K562 (cell line): ENCODE measurements around the gene ACTR3. TPM values are rescaled to one million over a fixed set of nuclear protein-coding genes. Genes with fewer than 3 reads are reported as not detected.

Experiments used
- AFF1 ChIP-seq, 2 experiments: fragments of 450-650 bp; IDR thresholded peaks; 2 replicates each; pipeline ENCODE4 v1.6.1; 2018; ENCODE audit warnings: mild to moderate bottlenecking in 2 of 2, low read depth in 1 of 2; ENCODE audit not compliant: partially characterized antibody in 2 of 2
- E2F6 ChIP-seq, 2 experiments: IDR thresholded peaks; 2 replicates each; pipeline ENCODE4 v1.6.1; 2011; ENCODE audit warnings: borderline replicate concordance in 1 of 2, control low read depth in 1 of 2, low read depth in 1 of 2, low read length in 1 of 2, mild to moderate bottlenecking in 1 of 2, mixed read lengths in 1 of 2, moderate library complexity in 1 of 2; ENCODE audit not compliant: insufficient read depth in 1 of 2, insufficient read length in 1 of 2, poor library complexity in 1 of 2, severe bottlenecking in 1 of 2; ENCODE audit errors: extremely low read depth in 1 of 2
- ESRRA ChIP-seq: fragments of 450-650 bp; IDR thresholded peaks from 2 replicates; pipeline ENCODE4 v1.6.1; 2014; ENCODE audit warnings: low read depth, mild to moderate bottlenecking, moderate library complexity, borderline replicate concordance
- FOS ChIP-seq: IDR thresholded peaks from 3 replicates; pipeline ENCODE4 v1.6.1; 2011; ENCODE audit not compliant: insufficient read length; ENCODE audit errors: extremely low read depth
- SMARCC2 ChIP-seq: fragments of 450-650 bp; IDR thresholded peaks from 2 replicates; pipeline ENCODE4 v1.6.1; 2017; ENCODE audit warnings: antibody characterized with exemption, moderate library complexity, mild to moderate bottlenecking, low read depth
- TAF1 ChIP-seq: IDR thresholded peaks from 2 replicates; pipeline ENCODE4 v1.6.1; 2011; ENCODE audit warnings: mild to moderate bottlenecking, low read length, moderate library complexity; ENCODE audit not compliant: insufficient read depth, control insufficient read depth, severe bottlenecking; ENCODE audit errors: extremely low read depth
- YY1 ChIP-seq, 3 experiments: IDR thresholded peaks; 2 replicates each; pipeline ENCODE4 v1.6.1; 2011; ENCODE audit warnings: low read length in 2 of 3, mild to moderate bottlenecking in 2 of 3, moderate library complexity in 2 of 3, borderline replicate concordance in 1 of 3, control low read depth in 1 of 3, low read depth in 1 of 3; ENCODE audit not compliant: insufficient read depth in 3 of 3, insufficient replicate concordance in 2 of 3, control insufficient read depth in 1 of 3, insufficient read length in 1 of 3; ENCODE audit errors: extremely low read depth in 1 of 3
- ZFX ChIP-seq: sonication (generic); formaldehyde crosslinking; IDR thresholded peaks from 2 replicates; pipeline ENCODE4 v1.8.0; 2022; ENCODE audit warnings: mild to moderate bottlenecking, missing genetic modification reagents, moderate library complexity
- polyA plus RNA-seq, 8 experiments: library from polyadenylated mRNA; depleted of rRNA in 4 of 8; stranded (reverse) in 5 of 8; unstranded in 3 of 8; fragments of >200 nt; fragmentation: Nextera tagmentation in 2 of 8; fragmentation: Illumina TruSeq in 1 of 8; extraction: Ambion mirVana in 2 of 8; extraction: Trizol in 1 of 8; gene quantifications; 2 replicates each; pipeline versions ENCODE4 v1.2.1 to v1.2.3, GENCODE V29; 2011 to 2014; ENCODE audit warnings: inconsistent platforms in 1 of 8, missing spikeins in 1 of 8
- total RNA-seq, 7 experiments: library from RNA; depleted of rRNA in 6 of 7; stranded (reverse); fragments of >200 nt in 6 of 7; fragmentation: Illumina TruSeq in 2 of 7; extraction: Trizol in 2 of 7; gene quantifications; 2 replicates each; pipeline versions ENCODE4 v1.2.1 to v1.2.3, GENCODE V29; 2011 to 2021; ENCODE audit warnings: low replicate concordance in 1 of 7
- TF ChIP-seq, protein P1 (sequence below): fragments of 450-650 bp; IDR thresholded peaks from 2 replicates; pipeline ENCODE4 v1.6.1; 2016; ENCODE audit warnings: mild to moderate bottlenecking
- TF ChIP-seq, protein P2 (sequence below): fragments of 250-450 bp; sonication (Bioruptor Pico); IDR thresholded peaks from 2 replicates; pipeline ENCODE4 v1.4.0; 2020; ENCODE audit warnings: mild to moderate bottlenecking, moderate library complexity

The ACTR3 gene
- total and polyA plus RNA-seq, 9 of the 15 experiments (the other 6 are each of a cell fraction or from before 2014, with no cell fraction given), result 49.0 to 354 (median 249) TPM

DNA sequence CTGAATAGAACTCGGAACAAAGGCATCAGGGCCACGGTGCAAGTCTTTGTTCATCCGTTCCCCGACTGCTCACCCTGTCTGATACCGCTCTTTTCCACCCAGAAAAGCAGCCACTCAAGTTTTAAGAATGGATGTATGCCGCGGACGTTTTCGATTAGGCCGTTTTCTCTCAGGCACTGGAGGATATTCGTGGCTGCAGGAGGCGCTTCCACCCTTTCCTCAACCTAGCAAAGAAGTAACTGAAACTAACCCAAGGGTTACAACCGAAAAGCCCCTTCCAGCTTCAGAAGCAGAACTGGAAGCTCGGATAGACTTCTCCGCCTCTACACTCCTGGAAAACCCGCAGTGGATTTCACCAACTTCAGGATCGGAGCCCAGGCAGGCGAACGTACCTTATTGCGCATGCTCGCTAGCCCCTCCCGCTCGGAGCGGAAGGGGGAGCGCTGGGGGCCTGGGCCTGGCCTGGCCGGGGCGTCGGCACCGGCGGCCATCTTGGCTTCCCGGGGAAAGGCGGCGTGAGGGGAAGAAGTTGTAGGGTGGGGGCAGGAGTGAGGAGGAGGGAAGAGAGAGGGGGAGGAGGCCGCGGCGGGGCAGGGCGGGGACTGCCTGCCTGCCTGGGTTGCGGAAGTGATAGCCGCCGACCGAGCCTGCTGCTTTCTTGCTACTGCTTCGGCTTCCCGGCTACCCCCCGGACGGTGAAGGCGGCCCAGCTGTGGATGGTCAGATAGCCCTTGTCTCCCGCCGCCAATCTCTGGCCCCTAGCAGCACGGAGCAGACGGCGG is at the start of gene ACTR3 (continued):
- TF ChIP-seq TAF1 (peak; percentile 94), AFF1 (IDR thresholded peaks at IDR 0.05; ENCODE audit: low read depth in 1 of 2, partially characterized antibody in 2 of 2) (peak in 1 of 2 experiments; percentile 71), SMARCC2 (no peak), FOS (no peak), E2F6 (IDR thresholded peaks at IDR 0.05; ENCODE audit: borderline replicate concordance in 1 of 2, extremely low read depth in 1 of 2, insufficient read depth in 1 of 2, insufficient read length in 1 of 2, low read depth in 1 of 2, low read length in 1 of 2, poor library complexity in 1 of 2, severe bottlenecking in 1 of 2) (peak; percentile 59 to 73), ESRRA (peak; percentile 70; the same call in 1 of the 2 replicates), ZFX (CRISPR knock-in tag) (peak; percentile 71), YY1 (IDR thresholded peaks at IDR 0.05; ENCODE audit: borderline replicate concordance in 1 of 3, control insufficient read depth in 1 of 3, extremely low read depth in 1 of 3, insufficient read depth in 3 of 3, insufficient read length in 1 of 3, insufficient replicate concordance in 2 of 3, low read depth in 1 of 3, low read length in 2 of 3) (peak; percentile 89 to 98 (median 97))
- TF ChIP-seq, protein P1, sequence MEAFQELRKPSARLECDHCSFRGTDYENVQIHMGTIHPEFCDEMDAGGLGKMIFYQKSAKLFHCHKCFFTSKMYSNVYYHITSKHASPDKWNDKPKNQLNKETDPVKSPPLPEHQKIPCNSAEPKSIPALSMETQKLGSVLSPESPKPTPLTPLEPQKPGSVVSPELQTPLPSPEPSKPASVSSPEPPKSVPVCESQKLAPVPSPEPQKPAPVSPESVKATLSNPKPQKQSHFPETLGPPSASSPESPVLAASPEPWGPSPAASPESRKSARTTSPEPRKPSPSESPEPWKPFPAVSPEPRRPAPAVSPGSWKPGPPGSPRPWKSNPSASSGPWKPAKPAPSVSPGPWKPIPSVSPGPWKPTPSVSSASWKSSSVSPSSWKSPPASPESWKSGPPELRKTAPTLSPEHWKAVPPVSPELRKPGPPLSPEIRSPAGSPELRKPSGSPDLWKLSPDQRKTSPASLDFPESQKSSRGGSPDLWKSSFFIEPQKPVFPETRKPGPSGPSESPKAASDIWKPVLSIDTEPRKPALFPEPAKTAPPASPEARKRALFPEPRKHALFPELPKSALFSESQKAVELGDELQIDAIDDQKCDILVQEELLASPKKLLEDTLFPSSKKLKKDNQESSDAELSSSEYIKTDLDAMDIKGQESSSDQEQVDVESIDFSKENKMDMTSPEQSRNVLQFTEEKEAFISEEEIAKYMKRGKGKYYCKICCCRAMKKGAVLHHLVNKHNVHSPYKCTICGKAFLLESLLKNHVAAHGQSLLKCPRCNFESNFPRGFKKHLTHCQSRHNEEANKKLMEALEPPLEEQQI, result peak; percentile 84
- TF ChIP-seq, protein P2, sequence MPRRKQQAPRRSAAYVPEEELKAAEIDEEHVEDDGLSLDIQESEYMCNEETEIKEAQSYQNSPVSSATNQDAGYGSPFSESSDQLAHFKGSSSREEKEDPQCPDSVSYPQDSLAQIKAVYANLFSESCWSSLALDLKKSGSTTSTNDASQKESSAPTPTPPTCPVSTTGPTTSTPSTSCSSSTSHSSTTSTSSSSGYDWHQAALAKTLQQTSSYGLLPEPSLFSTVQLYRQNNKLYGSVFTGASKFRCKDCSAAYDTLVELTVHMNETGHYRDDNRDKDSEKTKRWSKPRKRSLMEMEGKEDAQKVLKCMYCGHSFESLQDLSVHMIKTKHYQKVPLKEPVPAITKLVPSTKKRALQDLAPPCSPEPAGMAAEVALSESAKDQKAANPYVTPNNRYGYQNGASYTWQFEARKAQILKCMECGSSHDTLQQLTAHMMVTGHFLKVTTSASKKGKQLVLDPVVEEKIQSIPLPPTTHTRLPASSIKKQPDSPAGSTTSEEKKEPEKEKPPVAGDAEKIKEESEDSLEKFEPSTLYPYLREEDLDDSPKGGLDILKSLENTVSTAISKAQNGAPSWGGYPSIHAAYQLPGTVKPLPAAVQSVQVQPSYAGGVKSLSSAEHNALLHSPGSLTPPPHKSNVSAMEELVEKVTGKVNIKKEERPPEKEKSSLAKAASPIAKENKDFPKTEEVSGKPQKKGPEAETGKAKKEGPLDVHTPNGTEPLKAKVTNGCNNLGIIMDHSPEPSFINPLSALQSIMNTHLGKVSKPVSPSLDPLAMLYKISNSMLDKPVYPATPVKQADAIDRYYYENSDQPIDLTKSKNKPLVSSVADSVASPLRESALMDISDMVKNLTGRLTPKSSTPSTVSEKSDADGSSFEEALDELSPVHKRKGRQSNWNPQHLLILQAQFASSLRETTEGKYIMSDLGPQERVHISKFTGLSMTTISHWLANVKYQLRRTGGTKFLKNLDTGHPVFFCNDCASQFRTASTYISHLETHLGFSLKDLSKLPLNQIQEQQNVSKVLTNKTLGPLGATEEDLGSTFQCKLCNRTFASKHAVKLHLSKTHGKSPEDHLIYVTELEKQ (CRISPR knock-in tag), result no peak
